GM18858 (cell line): Measurements from ENCODE around the gene PITX1.

Experiments used
- ATAC-seq: cut with Tn5 transposase; IDR thresholded peaks from one replicate; pipeline ENCODE4 v1.9.1; 2021; ENCODE audit not compliant: unreplicated experiment

The PITX1 gene

GRCh38 chr5:135062216-135063055 lies 28.4 kb upstream of the PITX1 start:
- no peak for ATAC-seq

GRCh38 chr5:135061001-135061400 lies 27.0 kb upstream of the PITX1 start:
- ATAC-seq = no peak

GRCh38 chr5:135060021-135060420 lies 26.0 kb upstream of the PITX1 start:
- ATAC-seq = no peak

- ATAC-seq = no peak
These were observed 25.2 kb upstream of the PITX1 start for GRCh38 chr5:135059000-135059923.

GRCh38 chr5:135058331-135058732 lies 24.3 kb upstream of the PITX1 start:
- no peak for ATAC-seq

GRCh38 chr5:135057233-135057632 lies 23.2 kb upstream of the PITX1 start:
- no peak for ATAC-seq

GRCh38 chr5:135056316-135057030 lies 22.4 kb upstream of the PITX1 start:
- no peak for ATAC-seq

GRCh38 chr5:135055396-135055795 lies 21.4 kb upstream of the PITX1 start:
- no peak for ATAC-seq

GRCh38 chr5:135054546-135054945 lies 20.5 kb upstream of the PITX1 start:
- ATAC-seq = no peak

- ATAC-seq = no peak
These were observed 20.0 kb upstream of the PITX1 start for GRCh38 chr5:135053989-135054388.

GRCh38 chr5:135053278-135053677 lies 19.2 kb upstream of the PITX1 start:
- ATAC-seq = peak; percentile 94

GRCh38 chr5:135052511-135053145 lies 18.6 kb upstream of the PITX1 start:
- ATAC-seq = no peak

- ATAC-seq = no peak
These were observed 17.8 kb upstream of the PITX1 start for GRCh38 chr5:135051872-135052271.

- no peak for ATAC-seq
These were observed 17.4 kb upstream of the PITX1 start for GRCh38 chr5:135051399-135051798.

- no peak for ATAC-seq
These were observed 16.3 kb upstream of the PITX1 start for GRCh38 chr5:135050244-135050767.

GRCh38 chr5:135048930-135049329 lies 14.9 kb upstream of the PITX1 start:
- ATAC-seq = no peak

GRCh38 chr5:135048286-135048685 lies 14.3 kb upstream of the PITX1 start:
- no peak for ATAC-seq

GRCh38 chr5:135047347-135047695 lies 13.3 kb upstream of the PITX1 start:
- no peak for ATAC-seq

- no peak for ATAC-seq
These were observed 12.8 kb upstream of the PITX1 start for GRCh38 chr5:135046661-135047346.

- no peak for ATAC-seq
These were observed 11.5 kb upstream of the PITX1 start for GRCh38 chr5:135045488-135045887.
